GM12878 (cell line): ENCODE results near the gene SP100. TPM values are rescaled to one million over a fixed set of nuclear protein-coding genes. Genes with fewer than 3 reads are reported as not detected.
A peak's percentile ranks its signal among the peaks of the same experiment; 100 is the strongest.

ENCODE experiments used
- ASH2L ChIP-seq: fragments of 300-600, 200-600 bp; sonication (generic); IDR thresholded peaks from 2 replicates; pipeline ENCODE4 v1.6.1; 2017; ENCODE audit warnings: low read depth, mild to moderate bottlenecking, borderline replicate concordance
- BMI1 ChIP-seq: fragments of 450-650 bp; IDR thresholded peaks from 2 replicates; pipeline ENCODE4 v1.6.1; 2016; ENCODE audit warnings: mild to moderate bottlenecking, moderate library complexity, borderline replicate concordance
- CHD2 ChIP-seq: IDR thresholded peaks from 2 replicates; pipeline ENCODE4 v1.6.1; 2011; ENCODE audit warnings: low read depth, low read length, improper control_type of control experiment, borderline replicate concordance
- DPF2 ChIP-seq: fragments of 450-650 bp; IDR thresholded peaks from 2 replicates; pipeline ENCODE4 v1.6.1; 2017; ENCODE audit warnings: mild to moderate bottlenecking
- EP300 ChIP-seq, 2 experiments: fragments of 150-350 bp in 1 of 2; IDR thresholded peaks; 2 replicates each; pipeline ENCODE4 v1.6.1; 2011 to 2012; ENCODE audit warnings: low read depth in 2 of 2, low read length in 2 of 2, borderline replicate concordance in 1 of 2, improper control_type of control experiment in 1 of 2, inconsistent platforms in 1 of 2; ENCODE audit not compliant: control insufficient read depth in 1 of 2
- ETV6 ChIP-seq, 2 experiments: fragments of 450-650 bp in 1 of 2; IDR thresholded peaks in 1 of 2; conservative IDR thresholded peaks in 1 of 2; 2 replicates each; pipeline ENCODE4 v1.6.1; 2014; ENCODE audit warnings: antibody characterized with exemption in 1 of 2, borderline replicate concordance in 1 of 2, low read depth in 1 of 2, mild to moderate bottlenecking in 1 of 2, moderate library complexity in 1 of 2
- HDAC2 ChIP-seq: fragments of 200-600 bp; sonication (generic); IDR thresholded peaks from 2 replicates; pipeline ENCODE4 v1.6.1; 2017
- HDGF ChIP-seq: fragments of 450-650 bp; IDR thresholded peaks from 2 replicates; pipeline ENCODE4 v1.6.1; 2016; ENCODE audit warnings: antibody characterized with exemption
- IKZF1 ChIP-seq: fragments of 450-650 bp; conservative IDR thresholded peaks from 2 replicates; pipeline ENCODE4 v1.6.1; 2017; ENCODE audit warnings: antibody characterized with exemption, mild to moderate bottlenecking
- JUNB ChIP-seq: IDR thresholded peaks from 2 replicates; pipeline ENCODE4 v1.6.1; 2016; ENCODE audit warnings: antibody characterized with exemption, mild to moderate bottlenecking
- KDM1A ChIP-seq: fragments of 200-600 bp; sonication (generic); IDR thresholded peaks from 2 replicates; pipeline ENCODE4 v1.6.1; 2016; ENCODE audit warnings: borderline replicate concordance
- LARP7 ChIP-seq: fragments of 450-650 bp; IDR thresholded peaks from 2 replicates; pipeline ENCODE4 v1.6.1; 2017; ENCODE audit warnings: mild to moderate bottlenecking
- NRF1 ChIP-seq: conservative IDR thresholded peaks from 2 replicates; pipeline ENCODE4 v1.6.1; 2011; ENCODE audit warnings: mild to moderate bottlenecking, low read depth, low read length, improper control_type of control experiment
- POLR2A ChIP-seq: IDR thresholded peaks from 2 replicates; pipeline ENCODE4 v1.6.1; 2011; ENCODE audit warnings: low read depth, mild to moderate bottlenecking, low read length
- RAD51 ChIP-seq: fragments of 450-650 bp; IDR thresholded peaks from 2 replicates; pipeline ENCODE4 v1.6.1; 2016; ENCODE audit warnings: moderate library complexity, mild to moderate bottlenecking, inconsistent platforms
- RELA ChIP-seq: fragments of 450-650 bp; IDR thresholded peaks from 2 replicates; pipeline ENCODE4 v1.8.0; 2014; ENCODE audit warnings: borderline replicate concordance; ENCODE audit not compliant: partially characterized antibody
- RFX5 ChIP-seq: IDR thresholded peaks from 2 replicates; pipeline ENCODE4 v1.6.1; 2011; ENCODE audit warnings: low read depth, low read length, improper control_type of control experiment
- SREBF2 ChIP-seq: IDR thresholded peaks from 2 replicates; pipeline ENCODE4 v1.6.1; 2012; ENCODE audit warnings: mild to moderate bottlenecking, low read length
- ZBTB33 ChIP-seq: fragments of 450-650 bp; IDR thresholded peaks from 2 replicates; pipeline ENCODE4 v1.6.1; 2017; ENCODE audit warnings: mild to moderate bottlenecking
- ZNF274 ChIP-seq: IDR thresholded peaks from one replicate; pipeline ENCODE4 v1.8.0; 2011; ENCODE audit not compliant: insufficient read length, insufficient read depth
- polyA plus RNA-seq, 11 experiments: library from polyadenylated mRNA; depleted of rRNA in 4 of 11; unstranded in 6 of 11; stranded (reverse) in 5 of 11; fragments of >200 nt; fragmentation: Nextera tagmentation in 4 of 11; fragmentation: Illumina TruSeq in 1 of 11; extraction: Ambion mirVana in 4 of 11; extraction: Trizol in 1 of 11; gene quantifications; 1 replicate in 1 of 11; 2 replicates in 10 of 11; pipeline versions ENCODE4 v1.2.1 to v1.2.3, GENCODE V29; 2011 to 2016; ENCODE audit warnings: inconsistent platforms in 2 of 11, missing spikeins in 2 of 11, low read depth in 1 of 11
- total RNA-seq, 4 experiments: library from RNA; depleted of rRNA in 3 of 4; stranded (reverse); fragments of >200 nt in 3 of 4; fragmentation: Illumina TruSeq in 1 of 4; extraction: Trizol in 1 of 4; gene quantifications; 2 replicates each; pipeline versions ENCODE4 v1.2.1 to v1.2.3, GENCODE V29; 2013 to 2021
- TF ChIP-seq, protein P1 (sequence below): fragments of 450-650 bp; IDR thresholded peaks from 2 replicates; pipeline ENCODE4 v1.6.1; 2016; ENCODE audit warnings: mild to moderate bottlenecking, moderate library complexity, borderline replicate concordance
- TF ChIP-seq, protein P2 (sequence below): fragments of 150-350 bp; IDR thresholded peaks from 2 replicates; pipeline ENCODE4 v1.6.1; 2014; ENCODE audit warnings: mild to moderate bottlenecking, low read depth, low read length

The SP100 gene
- total and polyA plus RNA-seq, 10 of the 15 experiments (the other 5 are each of a cell fraction or from before 2014, with no cell fraction given), result 109 to 239 (median 180) TPM

- no peak for TF ChIP-seq ETV6 (conservative IDR thresholded peaks at IDR 0.05 in 1 of 2, IDR thresholded peaks at IDR 0.05 in 1 of 2; ENCODE audit: borderline replicate concordance in 1 of 2, low read depth in 1 of 2)
- TF ChIP-seq, protein P1, sequence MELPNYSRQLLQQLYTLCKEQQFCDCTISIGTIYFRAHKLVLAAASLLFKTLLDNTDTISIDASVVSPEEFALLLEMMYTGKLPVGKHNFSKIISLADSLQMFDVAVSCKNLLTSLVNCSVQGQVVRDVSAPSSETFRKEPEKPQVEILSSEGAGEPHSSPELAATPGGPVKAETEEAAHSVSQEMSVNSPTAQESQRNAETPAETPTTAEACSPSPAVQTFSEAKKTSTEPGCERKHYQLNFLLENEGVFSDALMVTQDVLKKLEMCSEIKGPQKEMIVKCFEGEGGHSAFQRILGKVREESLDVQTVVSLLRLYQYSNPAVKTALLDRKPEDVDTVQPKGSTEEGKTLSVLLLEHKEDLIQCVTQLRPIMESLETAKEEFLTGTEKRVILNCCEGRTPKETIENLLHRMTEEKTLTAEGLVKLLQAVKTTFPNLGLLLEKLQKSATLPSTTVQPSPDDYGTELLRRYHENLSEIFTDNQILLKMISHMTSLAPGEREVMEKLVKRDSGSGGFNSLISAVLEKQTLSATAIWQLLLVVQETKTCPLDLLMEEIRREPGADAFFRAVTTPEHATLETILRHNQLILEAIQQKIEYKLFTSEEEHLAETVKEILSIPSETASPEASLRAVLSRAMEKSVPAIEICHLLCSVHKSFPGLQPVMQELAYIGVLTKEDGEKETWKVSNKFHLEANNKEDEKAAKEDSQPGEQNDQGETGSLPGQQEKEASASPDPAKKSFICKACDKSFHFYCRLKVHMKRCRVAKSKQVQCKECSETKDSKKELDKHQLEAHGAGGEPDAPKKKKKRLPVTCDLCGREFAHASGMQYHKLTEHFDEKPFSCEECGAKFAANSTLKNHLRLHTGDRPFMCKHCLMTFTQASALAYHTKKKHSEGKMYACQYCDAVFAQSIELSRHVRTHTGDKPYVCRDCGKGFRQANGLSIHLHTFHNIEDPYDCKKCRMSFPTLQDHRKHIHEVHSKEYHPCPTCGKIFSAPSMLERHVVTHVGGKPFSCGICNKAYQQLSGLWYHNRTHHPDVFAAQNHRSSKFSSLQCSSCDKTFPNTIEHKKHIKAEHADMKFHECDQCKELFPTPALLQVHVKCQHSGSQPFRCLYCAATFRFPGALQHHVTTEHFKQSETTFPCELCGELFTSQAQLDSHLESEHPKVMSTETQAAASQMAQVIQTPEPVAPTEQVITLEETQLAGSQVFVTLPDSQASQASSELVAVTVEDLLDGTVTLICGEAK, result no peak
- 0 out of 2 replicates have a peak, but pooled peaks have one; percentile 3 for TF ChIP-seq IKZF1
- peak; percentile 39 for TF ChIP-seq POLR2A
- no peak for TF ChIP-seq KDM1A
- no peak for TF ChIP-seq SREBF2
- TF ChIP-seq NRF1, result no peak
- no peak for TF ChIP-seq EP300 (IDR thresholded peaks at IDR 0.05; ENCODE audit: borderline replicate concordance in 1 of 2, control insufficient read depth in 1 of 2, low read depth in 2 of 2, low read length in 2 of 2)
- TF ChIP-seq, protein P2, sequence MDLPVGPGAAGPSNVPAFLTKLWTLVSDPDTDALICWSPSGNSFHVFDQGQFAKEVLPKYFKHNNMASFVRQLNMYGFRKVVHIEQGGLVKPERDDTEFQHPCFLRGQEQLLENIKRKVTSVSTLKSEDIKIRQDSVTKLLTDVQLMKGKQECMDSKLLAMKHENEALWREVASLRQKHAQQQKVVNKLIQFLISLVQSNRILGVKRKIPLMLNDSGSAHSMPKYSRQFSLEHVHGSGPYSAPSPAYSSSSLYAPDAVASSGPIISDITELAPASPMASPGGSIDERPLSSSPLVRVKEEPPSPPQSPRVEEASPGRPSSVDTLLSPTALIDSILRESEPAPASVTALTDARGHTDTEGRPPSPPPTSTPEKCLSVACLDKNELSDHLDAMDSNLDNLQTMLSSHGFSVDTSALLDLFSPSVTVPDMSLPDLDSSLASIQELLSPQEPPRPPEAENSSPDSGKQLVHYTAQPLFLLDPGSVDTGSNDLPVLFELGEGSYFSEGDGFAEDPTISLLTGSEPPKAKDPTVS, result no peak
- no peak for TF ChIP-seq ZNF274
- TF ChIP-seq HDGF, result no peak
- TF ChIP-seq ASH2L, result no peak
- no peak for TF ChIP-seq RELA
- TF ChIP-seq RFX5, result no peak
- TF ChIP-seq BMI1, result no peak
- no peak for TF ChIP-seq CHD2
- no peak for TF ChIP-seq LARP7
- no peak for TF ChIP-seq HDAC2
- no peak for TF ChIP-seq JUNB
- no peak for TF ChIP-seq DPF2
- TF ChIP-seq RAD51, result peak; percentile 46; the same call in 1 of the 2 replicates
- no peak for TF ChIP-seq ZBTB33
Observed at GRCh38 chr2:230583581-230583980, 167.6 kb downstream of the SP100 start (continued).
